Urinary bladder (tissue), 4 donors: ENCODE measurements around the gene HBG1. TPM values are rescaled to one million over a fixed set of nuclear protein-coding genes. Genes with fewer than 3 reads are reported as not detected.

ENCODE experiments used
- DNase-seq: peaks from one replicate; pipeline ENCODE4 v3.0.0-alpha.2; 2015; ENCODE audit errors: extremely low spot score
- H3K27ac ChIP-seq: one replicate; pipeline ENCODE4 v1.5.1; 2013; ENCODE audit warnings: low read depth, mild to moderate bottlenecking, moderate library complexity
- H3K36me3 ChIP-seq: one replicate; pipeline ENCODE4 v1.6.1; 2013; ENCODE audit warnings: mild to moderate bottlenecking, moderate library complexity; ENCODE audit not compliant: insufficient read depth
- H3K4me1 ChIP-seq: one replicate; pipeline ENCODE4 v1.6.1; 2013; ENCODE audit warnings: mild to moderate bottlenecking, moderate library complexity; ENCODE audit not compliant: insufficient read depth
- H3K4me3 ChIP-seq: one replicate; pipeline ENCODE4 v1.5.1; 2013; ENCODE audit warnings: low read depth, low read length
- WGBS: extraction: QIAGEN DNeasy Blood & Tissue Kit; methylation state at CpG from one replicate; pipeline ENCODE4 v1.1.7; 2013; 5-methylcytosine and 5-hydroxymethylcytosine counted together
- polyA plus RNA-seq: library from polyadenylated mRNA; stranded (reverse); fragments of 200-250 nt; gene quantifications from one replicate; pipeline ENCODE4 v1.2.3, GENCODE V29; 2013
- total RNA-seq: library from RNA; depleted of rRNA; stranded (reverse); fragments of >200 nt; gene quantifications from one replicate; pipeline ENCODE4 v1.2.3, GENCODE V29; 2014
- donor health status: healthy with polysubstance abuse.
- donor health status: healthy.

The HBG1 gene
- total and polyA plus RNA-seq, 2 donors: 39.3 TPM; not detected in 1

- Histone ChIP-seq H3K4me3 (no peak within 1 kb of the TSS), H3K4me1 (no peaks in the 10 kb centered on the region), H3K36me3 (no peaks in the 10 kb centered on the region), H3K27ac (no peak within 1 kb of the TSS)
- no peak for DNase-seq
- WGBS: 34% methylated on average over 2 of the region's 2 CpGs
Measured at GRCh38 chr11:5234381-5234834, 15.2 kb downstream of the HBG1 start, which contains the start of gene HBD. TSS of gene HBD (minus strand) at chr11:5234483. CDS start at chr11:5234433, 50 bp downstream.

GRCh38 chr11:5233307-5233706, 16.4 kb downstream of the HBG1 start:
- DNase-seq: no peak
- Histone ChIP-seq H3K4me3 (no peak overlapping the region), H3K36me3 (no peaks in the 10 kb centered on the region), H3K27ac (no peak overlapping the region), H3K4me1 (no peaks in the 10 kb centered on the region)
- 88% methylated on average over 1 of the region's 1 CpG for WGBS

GRCh38 chr11:5232821-5233220, 16.8 kb downstream of the HBG1 start:
- Histone ChIP-seq H3K4me3 (no peak overlapping the region), H3K4me1 (no peaks in the 10 kb centered on the region), H3K27ac (no peak overlapping the region), H3K36me3 (no peaks in the 10 kb centered on the region)
- 94% methylated on average over 2 of the region's 2 CpGs for WGBS
- no peak for DNase-seq

GRCh38 chr11:5232176-5232575, 17.5 kb downstream of the HBG1 start:
- WGBS: 55% methylated on average over 3 of the region's 3 CpGs
- DNase-seq: no peak
- H3K36me3 ChIP-seq: no peaks in the 10 kb centered on the region
- H3K4me3 ChIP-seq: no peak overlapping the region
- H3K27ac ChIP-seq: no peak overlapping the region
- H3K4me1 ChIP-seq: no peaks in the 10 kb centered on the region

- DNase-seq: no peak
- Histone ChIP-seq H3K4me3 (no peak overlapping the region), H3K36me3 (no peaks in the 10 kb centered on the region), H3K4me1 (no peaks in the 10 kb centered on the region), H3K27ac (no peak overlapping the region)
- WGBS: 82% methylated on average over 2 of the region's 2 CpGs
Measured at GRCh38 chr11:5231111-5231510, 18.5 kb downstream of the HBG1 start.

GRCh38 chr11:5230266-5230665, 19.4 kb downstream of the HBG1 start:
- no peak overlapping the region for H3K4me3 ChIP-seq
- no peaks in the 10 kb centered on the region for H3K36me3 ChIP-seq
- H3K27ac ChIP-seq: no peak overlapping the region
- 93% methylated on average over 1 of the region's 1 CpG for WGBS
- no peaks in the 10 kb centered on the region for H3K4me1 ChIP-seq
- DNase-seq: no peak

- 74% methylated on average over 2 of the region's 2 CpGs for WGBS
Measured at GRCh38 chr11:5229796-5230195, 19.9 kb downstream of the HBG1 start.

GRCh38 chr11:5229356-5229755, 20.3 kb downstream of the HBG1 start:
- DNase-seq: no peak
- no peaks in the 10 kb centered on the region for H3K4me1 ChIP-seq
- no peak overlapping the region for H3K27ac ChIP-seq
- H3K36me3 ChIP-seq: no peaks in the 10 kb centered on the region
- H3K4me3 ChIP-seq: no peak overlapping the region
- 86% methylated on average over 1 of the region's 1 CpG for WGBS

More at GRCh38 chr11:5229796-5230195, 19.9 kb downstream of the HBG1 start:
- H3K4me3 ChIP-seq: no peak overlapping the region
- H3K4me1 ChIP-seq: no peaks in the 10 kb centered on the region
- H3K27ac ChIP-seq: no peak overlapping the region
- no peaks in the 10 kb centered on the region for H3K36me3 ChIP-seq
- DNase-seq: no peak

- DNase-seq: no peak
- Histone ChIP-seq H3K4me3 (no peak overlapping the region), H3K27ac (no peak overlapping the region), H3K36me3 (no peaks in the 10 kb centered on the region), H3K4me1 (no peaks in the 10 kb centered on the region)
- WGBS: 58% methylated on average over 5 of the region's 5 CpGs
Measured at GRCh38 chr11:5228124-5228523, 21.5 kb downstream of the HBG1 start.

- H3K4me3 ChIP-seq: no peak overlapping the region
- DNase-seq: no peak
- no peaks in the 10 kb centered on the region for H3K36me3 ChIP-seq
- no peaks in the 10 kb centered on the region for H3K4me1 ChIP-seq
- WGBS: 39% methylated on average over 1 of the region's 1 CpG
- H3K27ac ChIP-seq: no peak overlapping the region
Measured at GRCh38 chr11:5227681-5228080, 22.0 kb downstream of the HBG1 start.

GRCh38 chr11:5226732-5227310, 22.8 kb downstream of the HBG1 start, which contains the start of gene HBB:
TSS of gene HBB (minus strand) at chr11:5227071. CDS start at chr11:5227021, 50 bp downstream.
- H3K4me1 ChIP-seq: no peaks in the 10 kb centered on the region
- no peaks in the 10 kb centered on the region for H3K36me3 ChIP-seq
- no peak within 1 kb of the TSS for H3K4me3 ChIP-seq
- 84% methylated on average over 3 of the region's 3 CpGs for WGBS
- H3K27ac ChIP-seq: no peak within 1 kb of the TSS
- no peak for DNase-seq

GRCh38 chr11:5225480-5225871, 24.2 kb downstream of the HBG1 start:
- Histone ChIP-seq H3K36me3 (no peaks in the 10 kb centered on the region), H3K4me1 (no peaks in the 10 kb centered on the region), H3K27ac (no peak overlapping the region), H3K4me3 (no peak overlapping the region)
- 56% methylated on average over 2 of the region's 2 CpGs for WGBS
- no peak for DNase-seq

GRCh38 chr11:5224538-5225479, 24.8 kb downstream of the HBG1 start:
- DNase-seq: no peak
- H3K27ac ChIP-seq: no peak overlapping the region
- no peaks in the 10 kb centered on the region for H3K4me1 ChIP-seq
- no peaks in the 10 kb centered on the region for H3K36me3 ChIP-seq
- WGBS: 71% methylated on average over 6 of the region's 6 CpGs
- H3K4me3 ChIP-seq: no peak overlapping the region

- WGBS: 60% methylated on average over 1 of the region's 1 CpG
- no peak overlapping the region for H3K27ac ChIP-seq
Measured at GRCh38 chr11:5223686-5224085, 26.0 kb downstream of the HBG1 start.

More at GRCh38 chr11:5223686-5224085, 26.0 kb downstream of the HBG1 start:
- no peak for DNase-seq
- Histone ChIP-seq H3K36me3 (no peaks in the 10 kb centered on the region), H3K4me3 (no peak overlapping the region), H3K4me1 (no peaks in the 10 kb centered on the region)
